ENCODE results near the gene RERE.

- TF ChIP-seq CTCF (IDR thresholded peaks at IDR 0.05) (no peak), REST (IDR thresholded peaks at IDR 0.05; ENCODE audit: insufficient read depth in 1 of 2, low read depth in 2 of 2, low read length in 1 of 2) (no peak)
Measured at GRCh38 chr1:8825985-8826481, 8.6 kb upstream of the RERE start.

Data from Panc1 (cell line).